Activated CD8-positive, alpha-beta memory T cell treated with anti-CD3 and anti-CD28 coated beads, Interleukin-2, amount 50 U/mL, for 24 hours (primary cell): ENCODE data around the gene OR5AN1.
"Not testable (repeated sequence)": the region's sequence is repeated elsewhere in the genome, so short reads cannot be mapped to it uniquely, and the experiment has no call there.

ENCODE experiments used
- DNase-seq: peaks from one replicate; pipeline ENCODE4 v3.0.0-alpha.2; 2020; ENCODE audit errors: extremely low read depth

Gene OR5AN1, protein sequence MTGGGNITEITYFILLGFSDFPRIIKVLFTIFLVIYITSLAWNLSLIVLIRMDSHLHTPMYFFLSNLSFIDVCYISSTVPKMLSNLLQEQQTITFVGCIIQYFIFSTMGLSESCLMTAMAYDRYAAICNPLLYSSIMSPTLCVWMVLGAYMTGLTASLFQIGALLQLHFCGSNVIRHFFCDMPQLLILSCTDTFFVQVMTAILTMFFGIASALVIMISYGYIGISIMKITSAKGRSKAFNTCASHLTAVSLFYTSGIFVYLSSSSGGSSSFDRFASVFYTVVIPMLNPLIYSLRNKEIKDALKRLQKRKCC

DNA sequence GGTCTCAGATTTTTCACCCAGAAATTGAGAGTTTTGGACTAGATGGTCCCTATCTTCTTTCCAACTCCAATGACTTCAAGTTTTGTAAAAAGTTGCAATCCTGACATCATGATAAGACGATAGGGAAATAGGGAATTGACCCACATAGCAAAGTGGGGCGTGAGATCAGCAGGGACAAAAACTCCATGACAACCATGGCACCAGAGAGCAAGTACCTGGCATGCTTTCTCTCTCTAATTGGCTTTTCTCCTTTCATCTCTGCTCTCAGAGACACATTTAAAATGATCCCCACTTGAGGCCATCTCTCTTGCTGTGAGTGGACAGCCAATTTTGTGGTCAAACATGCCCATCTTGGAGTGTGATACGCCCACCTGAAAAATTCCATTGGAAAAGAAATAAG is at the start of gene OR5AN1:
TSS of gene OR5AN1 (plus strand) at position 301 of the 400 bp plus-strand sequence. CDS start 5,564 bp downstream, outside the sequence.
- no peak for DNase-seq

DNA sequence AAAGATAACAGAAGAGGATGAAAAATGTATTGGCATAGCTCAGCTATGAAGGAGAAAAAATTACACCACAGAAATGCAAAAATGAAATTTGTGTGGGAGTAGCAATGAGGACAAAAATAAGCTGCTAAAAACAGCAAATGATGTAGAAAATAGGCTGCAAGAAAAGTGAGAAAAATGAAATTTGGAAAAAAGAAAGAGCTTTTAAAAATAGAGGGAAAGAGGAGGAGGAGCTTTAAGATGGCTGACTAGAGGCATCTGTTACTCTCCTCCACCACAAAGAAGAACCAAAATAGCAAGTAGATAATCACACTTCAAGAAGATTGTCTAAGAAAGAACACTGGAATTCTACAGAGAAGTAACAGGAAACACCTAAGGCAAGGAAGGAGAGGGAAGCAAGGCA is 23.7 kb upstream of the OR5AN1 start:
- no peak for DNase-seq

DNA sequence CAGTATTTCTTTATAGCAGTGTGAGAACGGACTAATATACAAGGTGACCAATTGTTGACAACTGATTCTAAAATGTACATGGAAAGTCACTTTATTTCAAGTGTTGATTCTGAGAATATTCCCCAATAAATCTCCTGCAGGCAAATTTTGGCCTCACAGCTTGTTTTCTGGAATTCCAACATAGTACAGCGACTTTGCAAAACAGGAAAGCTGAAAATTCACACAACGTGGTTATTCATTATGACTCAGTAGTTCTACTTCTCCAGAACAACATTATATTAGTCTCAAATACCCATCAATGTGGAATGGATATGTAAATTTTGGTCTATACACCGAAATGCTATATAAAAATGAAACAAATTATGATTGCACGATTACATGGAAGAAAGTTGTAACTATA is 22.5 kb upstream of the OR5AN1 start:
- no peak for DNase-seq

DNA sequence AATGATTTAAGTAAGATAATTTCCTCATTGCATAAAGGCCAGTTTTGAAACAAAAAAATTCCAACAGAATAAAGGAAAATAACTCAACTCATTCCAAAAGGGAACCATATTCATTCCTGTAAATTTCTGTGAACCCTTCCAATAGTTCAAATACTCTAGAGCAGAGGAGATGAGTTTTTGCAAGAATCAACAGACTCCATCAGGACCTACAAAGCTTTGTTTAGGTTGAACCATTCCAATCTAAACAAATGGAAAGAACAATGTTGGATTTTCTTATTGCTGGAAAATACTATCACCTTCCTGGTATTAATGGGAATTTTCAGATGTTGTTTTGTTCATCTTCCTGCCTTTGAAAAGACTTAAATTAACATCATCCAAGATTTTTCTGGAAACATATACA is 21.8 kb upstream of the OR5AN1 start:
- DNase-seq: no peak

DNA sequence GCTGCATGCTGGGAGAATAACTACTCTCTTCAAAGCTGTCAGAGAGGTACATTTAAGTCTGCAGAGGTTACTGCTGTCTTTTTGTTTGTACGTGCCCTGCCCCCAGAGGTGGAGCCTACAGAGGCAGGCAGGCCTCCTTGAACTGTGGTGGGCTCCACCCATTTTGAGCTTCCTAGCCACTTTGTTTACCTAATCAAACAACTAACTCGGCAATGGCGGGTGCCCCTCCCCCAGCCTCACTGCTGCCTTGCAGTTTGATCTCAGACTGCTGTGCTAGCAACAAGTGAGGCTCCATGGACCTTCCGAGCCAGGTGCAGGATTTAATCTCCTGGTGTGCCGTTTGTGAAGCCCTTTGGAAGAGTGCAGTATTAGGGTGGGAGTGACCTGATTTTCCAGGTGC is 9.0 kb upstream of the OR5AN1 start:
- not testable (repeated sequence) for DNase-seq

DNA sequence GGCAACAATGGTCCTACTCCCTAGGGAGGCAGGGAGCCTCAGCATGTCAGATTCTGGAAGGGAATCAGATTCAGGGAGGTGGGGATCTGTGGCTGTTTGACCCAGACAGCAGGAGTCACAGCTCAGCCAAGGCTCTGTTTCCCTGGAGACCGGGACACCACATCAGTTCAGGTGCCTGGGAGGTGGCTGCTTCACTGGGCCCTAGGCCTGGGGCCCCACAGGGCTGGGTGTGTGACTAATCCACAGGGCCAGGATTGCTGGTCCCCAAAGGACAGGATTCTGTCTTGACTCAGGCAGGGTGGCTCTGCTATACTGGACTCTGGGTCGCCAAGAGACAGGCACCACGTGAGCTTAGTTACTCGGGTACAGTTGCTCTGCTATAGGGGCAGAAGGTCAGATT is 3.5 kb upstream of the OR5AN1 start:
- no peak for DNase-seq

DNA sequence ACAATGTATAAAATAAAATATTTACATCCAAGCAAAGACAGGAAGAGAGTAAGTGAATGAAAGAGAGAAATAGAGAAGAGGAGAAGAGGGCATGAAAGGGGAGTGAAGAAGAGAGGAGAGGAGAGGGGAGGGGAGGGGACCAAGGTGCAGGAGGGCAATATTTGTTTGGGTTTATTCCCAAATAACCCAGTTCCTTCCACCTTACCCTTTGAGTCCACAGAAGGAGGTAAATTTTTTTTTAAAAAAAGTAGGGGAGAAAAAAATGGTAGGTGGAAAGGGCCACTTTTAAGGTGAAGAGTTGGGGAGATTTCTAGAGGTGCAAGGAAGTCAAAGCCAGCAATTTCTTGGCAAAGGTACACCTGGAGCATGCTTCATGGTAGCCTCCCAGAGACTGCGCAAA is 2.1 kb upstream of the OR5AN1 start:
- no peak for DNase-seq

DNA sequence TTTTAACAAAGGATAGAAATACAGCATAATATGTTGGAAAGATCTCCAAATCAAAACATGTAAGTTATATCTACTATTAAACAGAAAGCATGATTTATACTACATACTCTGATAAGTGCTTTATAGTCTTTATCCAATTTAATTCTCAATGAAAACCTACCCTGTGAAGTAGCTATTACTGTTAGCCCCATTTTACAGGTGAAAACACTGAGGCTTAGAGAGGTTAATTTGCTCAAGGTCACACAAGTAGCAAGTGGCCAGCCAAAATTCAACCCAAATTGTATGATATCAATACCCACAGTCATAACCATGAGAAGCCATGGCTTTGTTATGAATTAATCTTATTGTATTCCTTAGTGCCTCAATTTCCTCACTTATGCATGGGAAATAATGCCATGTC is 675 bp upstream of the OR5AN1 start:
- no peak for DNase-seq

DNA sequence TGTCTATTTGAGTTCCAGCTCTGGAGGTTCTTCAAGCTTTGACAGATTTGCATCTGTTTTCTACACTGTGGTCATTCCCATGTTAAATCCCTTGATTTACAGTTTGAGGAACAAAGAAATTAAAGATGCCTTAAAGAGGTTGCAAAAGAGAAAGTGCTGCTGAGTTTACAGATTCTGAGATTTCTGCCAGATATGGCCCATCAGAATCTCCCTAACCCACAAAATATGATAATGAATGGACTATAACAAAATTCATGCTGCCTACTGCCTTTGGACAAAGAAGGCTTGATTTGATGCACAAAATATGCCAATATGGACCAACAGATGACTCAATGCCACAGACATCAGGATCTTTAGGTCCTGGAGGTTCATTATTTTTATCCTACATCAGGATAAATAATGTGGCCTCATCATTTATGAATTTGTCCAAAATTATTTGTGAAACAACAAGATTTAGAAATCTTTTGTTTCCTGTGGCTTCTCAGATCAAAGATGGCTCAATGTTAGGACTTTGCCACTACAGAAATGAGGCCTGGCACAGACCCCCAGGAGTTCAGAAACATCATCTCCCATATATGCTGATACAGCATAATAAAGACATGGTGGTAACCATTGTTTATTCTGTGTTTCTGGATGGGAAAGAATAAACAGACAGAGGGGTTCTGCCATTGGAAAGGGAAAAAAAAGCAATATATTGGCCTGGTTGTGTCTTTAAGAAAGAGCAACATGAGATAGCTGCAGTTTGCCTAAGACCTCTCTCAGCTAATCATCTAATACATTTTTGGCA is 6.7 kb downstream of the OR5AN1 start:
- no peak for DNase-seq

DNA sequence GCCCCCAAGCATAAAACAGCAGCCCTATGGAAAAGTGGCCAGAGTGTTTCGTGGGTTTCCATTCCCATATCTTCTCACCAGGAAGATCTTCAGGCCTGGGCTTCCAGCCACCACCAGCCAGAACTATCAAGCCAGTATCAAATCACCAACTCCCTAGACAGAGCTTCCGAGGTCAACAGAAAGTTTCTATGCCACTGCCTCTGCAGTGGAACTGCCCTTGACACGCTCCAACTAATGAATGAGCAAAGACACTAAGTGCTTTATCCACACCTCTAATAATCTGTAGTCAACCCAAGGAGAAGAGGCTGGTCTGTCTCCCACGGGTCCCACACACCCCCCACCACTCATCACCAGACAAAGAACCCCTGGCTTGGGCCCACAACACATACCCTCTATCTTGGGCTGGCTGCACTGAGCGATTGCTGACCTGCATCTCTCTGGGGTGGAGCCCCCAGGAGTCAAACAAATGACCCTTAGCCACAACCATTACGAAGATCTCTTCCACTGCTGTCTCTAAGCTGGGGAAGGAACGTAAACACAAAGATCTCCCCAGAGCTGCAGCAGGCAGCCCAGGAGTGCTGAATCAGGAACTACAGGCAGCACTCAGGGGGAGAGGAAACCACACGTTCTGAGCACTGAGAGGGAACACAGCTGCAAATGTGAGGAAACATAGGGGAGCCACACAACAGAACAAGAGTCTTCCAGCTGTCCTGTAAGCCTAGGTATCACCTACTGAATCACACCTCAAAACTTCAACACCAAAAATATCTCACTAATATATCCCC is 9.7 kb downstream of the OR5AN1 start:
- DNase-seq: no peak

DNA sequence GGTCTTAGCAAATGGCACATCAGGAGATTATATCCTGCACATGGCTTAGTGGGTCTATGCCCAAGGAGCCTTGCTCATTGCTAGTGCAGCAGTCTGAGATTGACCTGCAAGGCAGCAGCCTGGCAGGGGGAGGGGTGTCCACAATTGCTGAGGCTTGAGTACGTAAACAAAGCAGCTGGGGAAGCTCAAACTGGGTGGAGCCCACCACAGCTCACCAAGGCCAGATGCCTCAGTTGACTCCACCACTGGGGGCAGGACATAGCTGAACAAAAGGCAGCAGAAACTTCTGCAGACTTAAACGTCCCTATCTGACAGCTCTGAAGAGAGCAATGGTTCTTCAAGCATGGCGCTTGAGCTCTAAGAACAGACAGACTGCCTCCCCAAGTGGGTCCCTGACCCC is 13.6 kb downstream of the OR5AN1 start:
- DNase-seq: not testable (repeated sequence)

DNA sequence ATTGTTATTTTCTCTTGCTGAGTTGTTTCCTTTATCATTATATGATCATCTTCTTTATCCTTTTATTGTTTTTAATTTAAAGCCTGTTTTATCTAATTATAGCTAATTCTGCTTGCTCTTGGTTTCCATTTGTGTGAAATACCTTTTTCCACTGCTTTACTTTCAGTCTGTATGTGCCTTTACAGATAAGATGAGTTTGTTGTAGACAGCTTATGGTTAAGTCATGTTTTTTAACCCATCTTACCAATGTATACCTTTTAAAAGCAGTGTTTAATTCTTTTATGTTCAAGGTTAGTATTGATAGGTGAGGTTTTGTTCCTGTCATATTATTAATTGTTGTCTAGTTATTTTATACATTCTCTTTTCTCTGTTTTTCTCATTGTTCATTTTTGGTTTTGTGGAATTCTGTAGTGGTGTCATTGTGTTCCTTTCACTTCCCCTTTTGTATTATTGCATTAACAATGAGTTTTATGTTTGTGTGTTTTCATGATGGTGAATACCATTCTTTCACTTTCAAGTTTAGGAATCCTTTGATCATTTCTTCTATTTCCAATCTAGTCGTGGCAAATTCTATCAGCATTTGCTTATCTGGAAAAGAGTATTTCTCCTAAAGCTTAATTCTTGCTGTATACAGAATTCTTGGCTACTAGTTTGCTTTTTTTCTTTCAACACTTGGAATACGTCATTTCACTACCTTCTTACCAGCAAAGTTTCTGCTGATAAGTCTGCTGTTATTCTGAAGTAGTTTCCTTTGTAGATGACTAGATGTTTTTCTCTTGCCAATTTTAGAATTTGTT is 21.8 kb downstream of the OR5AN1 start:
- no peak for DNase-seq

DNA sequence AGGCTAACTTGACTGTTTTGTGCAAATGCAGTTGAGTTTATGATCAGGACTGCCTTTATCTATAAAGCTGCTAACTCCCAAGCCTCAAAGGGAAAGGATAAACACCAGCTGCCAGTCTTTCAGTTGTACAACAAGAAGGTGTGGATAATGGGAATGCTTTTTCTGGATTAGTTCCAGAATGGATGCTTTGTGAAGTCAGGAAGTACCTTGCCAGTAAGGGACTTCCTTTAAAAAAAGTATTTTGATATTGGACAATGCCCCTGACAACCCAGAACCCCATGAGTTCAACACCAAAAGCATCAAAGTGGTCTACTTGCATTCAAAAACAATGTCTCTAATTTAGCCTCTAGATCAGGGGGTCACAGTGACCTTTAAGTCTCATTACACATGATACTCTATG is 35.5 kb downstream of the OR5AN1 start:
- no peak for DNase-seq

DNA sequence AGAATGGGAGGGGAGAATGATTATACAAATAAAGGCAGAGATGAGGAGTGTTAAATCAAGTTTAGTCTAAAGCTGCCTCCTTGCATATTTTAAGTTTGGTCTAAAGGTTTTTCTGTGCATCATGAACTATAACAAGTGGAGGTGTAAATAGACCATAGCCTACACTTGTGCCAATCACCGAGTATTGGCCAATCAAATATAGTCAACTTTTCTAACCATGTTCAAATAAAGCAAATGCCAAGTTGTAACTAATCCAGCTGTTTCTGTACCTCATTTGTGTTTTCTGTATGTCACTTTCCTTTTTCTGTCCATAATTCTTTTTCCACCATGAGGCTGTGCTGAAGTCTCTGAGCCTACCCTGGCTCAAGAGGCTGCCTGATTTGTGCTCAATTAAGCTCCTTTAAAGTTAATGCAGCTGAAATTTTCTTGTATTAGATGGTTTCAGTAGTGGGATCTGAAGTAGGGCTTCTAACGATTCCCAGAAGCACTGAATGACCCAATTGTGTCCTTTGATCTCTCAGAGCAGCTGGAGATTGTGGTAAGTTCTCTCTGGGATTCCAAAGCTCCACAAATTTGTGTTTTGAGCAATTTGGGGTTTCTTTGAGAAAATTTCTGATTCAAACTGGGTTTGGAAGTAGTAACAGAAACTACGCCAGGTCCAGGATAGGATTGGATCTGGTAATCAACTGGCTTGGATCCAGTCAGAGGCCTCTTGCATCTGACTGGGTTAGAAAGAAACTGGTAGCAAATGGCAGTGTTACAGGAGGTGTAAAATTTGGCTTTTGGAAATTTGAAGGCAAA is 42.0 kb downstream of the OR5AN1 start:
- DNase-seq: no peak

DNA sequence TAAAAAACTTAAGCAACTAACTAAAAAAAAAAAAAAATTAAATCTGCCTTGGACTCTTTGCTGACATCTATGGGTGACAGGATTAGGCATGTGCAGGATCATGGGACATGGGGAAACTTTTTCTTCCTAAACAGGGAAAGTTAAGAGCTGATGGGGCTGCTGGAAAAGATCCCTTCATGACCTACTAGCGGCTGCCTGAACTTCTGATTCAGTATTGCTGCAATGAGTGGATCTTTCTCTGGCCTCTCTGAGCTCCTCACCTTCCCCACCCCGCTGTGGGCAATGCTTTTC is 42.5 kb downstream of the OR5AN1 start:
- DNase-seq: no peak

DNA sequence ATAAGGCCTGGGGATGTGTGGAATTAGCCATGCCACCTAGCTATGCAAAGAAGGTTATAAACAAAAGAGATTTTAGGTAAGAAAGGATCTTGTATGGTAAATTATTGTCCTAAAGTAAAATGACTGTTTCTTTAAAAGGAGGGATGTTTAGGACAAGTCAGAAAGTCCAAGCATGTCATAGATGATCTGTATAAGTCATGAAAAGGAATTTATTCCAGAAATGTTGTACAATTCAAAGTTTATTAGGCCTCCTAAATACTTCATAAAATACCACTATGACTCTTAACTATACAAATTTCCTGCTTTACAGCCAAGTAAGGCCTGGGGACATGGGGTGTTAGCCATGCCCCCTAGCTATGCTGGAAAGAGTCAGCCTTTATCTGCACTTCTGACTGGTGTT is 44.9 kb downstream of the OR5AN1 start:
- no peak for DNase-seq

DNA sequence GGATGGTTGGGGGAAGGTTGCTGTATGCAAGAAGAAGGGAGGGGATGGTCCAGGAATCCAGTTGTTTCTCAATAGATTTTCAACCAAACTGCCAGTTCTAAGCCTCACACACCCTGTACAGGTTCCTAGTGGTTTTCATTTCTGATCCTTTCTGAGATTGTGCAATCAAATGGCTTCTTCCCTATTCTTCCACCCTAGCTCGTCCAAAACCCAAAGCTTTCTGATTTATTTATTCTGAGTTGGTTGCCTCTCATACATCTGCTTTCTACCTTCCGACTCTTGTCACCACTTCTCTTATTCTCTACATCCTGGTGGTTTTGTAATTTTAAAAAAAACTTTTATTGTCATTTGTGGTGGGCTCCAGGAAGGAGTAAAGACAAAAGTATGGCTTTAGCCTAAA is 55.0 kb downstream of the OR5AN1 start:
- no peak for DNase-seq

DNA sequence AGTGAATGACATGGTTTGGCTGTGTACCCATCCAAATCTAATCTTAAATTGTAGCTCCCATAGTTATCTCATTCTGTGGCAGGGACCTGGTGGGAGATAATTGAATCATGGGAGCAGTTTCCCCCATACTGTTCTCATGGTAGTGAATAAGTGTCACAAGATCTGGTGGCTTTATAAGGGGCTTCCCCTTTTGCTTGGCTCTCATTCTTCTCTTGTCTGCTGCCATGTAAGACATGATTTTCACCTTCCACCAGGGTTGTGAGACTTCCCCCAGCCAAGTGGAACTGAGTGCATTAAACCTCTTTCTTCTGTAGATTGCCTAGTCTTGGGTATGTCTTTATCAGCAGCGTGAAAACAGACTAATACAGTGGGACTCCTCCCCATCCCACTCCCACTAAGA is 56.4 kb downstream of the OR5AN1 start:
- DNase-seq: no peak

DNA sequence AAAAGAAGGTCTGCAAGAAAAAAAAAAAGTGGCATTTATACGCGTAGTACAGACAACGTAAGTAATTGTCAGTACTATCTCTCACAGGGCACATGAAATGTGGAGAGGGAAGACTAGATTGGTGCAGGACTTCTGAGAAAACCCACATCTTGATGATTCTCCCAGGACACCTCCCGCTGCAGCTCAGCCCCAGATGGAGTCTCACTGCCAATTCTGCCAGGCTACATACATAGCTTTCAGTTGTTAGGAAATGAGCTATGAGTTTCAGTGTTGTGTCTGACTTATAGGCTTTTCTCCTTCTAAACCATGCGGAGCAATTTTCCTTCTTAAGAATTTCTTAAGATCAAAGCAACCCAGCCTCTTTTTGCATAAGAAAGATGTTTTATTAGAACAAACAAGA is 57.9 kb downstream of the OR5AN1 start:
- DNase-seq: no peak

DNA sequence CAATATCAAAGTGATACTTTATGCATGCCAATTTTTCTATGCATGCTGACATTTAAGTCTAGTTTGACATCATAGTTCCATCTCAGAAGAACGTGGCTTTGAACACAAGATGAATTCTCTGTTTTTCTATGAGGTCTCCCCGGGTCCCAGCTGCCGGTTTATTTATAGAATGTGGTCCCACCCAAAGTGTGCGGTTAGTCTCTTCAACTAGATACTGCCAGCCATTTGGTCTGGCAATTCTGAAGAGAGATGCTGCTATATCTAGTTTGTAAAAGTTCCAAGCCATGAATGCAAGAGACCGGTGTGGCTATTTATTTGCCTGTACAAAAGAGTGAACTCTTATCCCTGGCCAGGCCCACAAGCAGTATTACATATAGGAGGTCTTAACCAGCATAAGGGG is 58.3 kb downstream of the OR5AN1 start:
- DNase-seq: no peak

DNA sequence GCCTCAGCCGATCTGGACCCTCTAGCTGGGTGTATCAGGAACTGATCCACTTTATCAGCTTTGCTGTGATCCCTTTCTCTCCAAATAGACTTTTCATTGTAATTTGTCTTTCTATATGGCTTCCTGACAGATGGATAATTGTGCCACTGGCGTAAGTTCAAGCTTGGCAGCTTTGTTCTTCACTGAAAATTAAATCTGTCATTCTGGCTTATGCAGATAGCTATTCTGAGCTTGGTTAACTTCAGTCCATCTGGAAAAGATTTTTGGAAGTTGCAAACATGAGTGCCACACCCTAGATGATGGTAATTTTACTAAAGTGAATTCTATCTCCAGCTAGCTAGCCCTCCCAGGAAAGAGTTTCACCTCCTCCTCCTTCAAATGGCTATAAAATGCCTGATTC is 59.5 kb downstream of the OR5AN1 start:
- no peak for DNase-seq
